PC-3 (cell line): ENCODE measurements around the gene CYB561D1.

ENCODE experiments used
- EZH2 ChIP-seq: fragments of 300-600 bp; sonication (generic); IDR thresholded peaks from one replicate; pipeline ENCODE4 v1.6.1; 2017; ENCODE audit warnings: antibody characterized with exemption, mild to moderate bottlenecking, low read length; ENCODE audit not compliant: unreplicated experiment
- TF ChIP-seq, protein P1 (sequence below): fragments of 300-600 bp; sonication (generic); conservative IDR thresholded peaks from 2 replicates; pipeline ENCODE4 v1.5.1; 2017; ENCODE audit warnings: antibody characterized with exemption, low read depth, mild to moderate bottlenecking, low read length

GRCh38 chr1:109478806-109479205 lies 15.1 kb upstream of the CYB561D1 start:
- TF ChIP-seq, protein P1, sequence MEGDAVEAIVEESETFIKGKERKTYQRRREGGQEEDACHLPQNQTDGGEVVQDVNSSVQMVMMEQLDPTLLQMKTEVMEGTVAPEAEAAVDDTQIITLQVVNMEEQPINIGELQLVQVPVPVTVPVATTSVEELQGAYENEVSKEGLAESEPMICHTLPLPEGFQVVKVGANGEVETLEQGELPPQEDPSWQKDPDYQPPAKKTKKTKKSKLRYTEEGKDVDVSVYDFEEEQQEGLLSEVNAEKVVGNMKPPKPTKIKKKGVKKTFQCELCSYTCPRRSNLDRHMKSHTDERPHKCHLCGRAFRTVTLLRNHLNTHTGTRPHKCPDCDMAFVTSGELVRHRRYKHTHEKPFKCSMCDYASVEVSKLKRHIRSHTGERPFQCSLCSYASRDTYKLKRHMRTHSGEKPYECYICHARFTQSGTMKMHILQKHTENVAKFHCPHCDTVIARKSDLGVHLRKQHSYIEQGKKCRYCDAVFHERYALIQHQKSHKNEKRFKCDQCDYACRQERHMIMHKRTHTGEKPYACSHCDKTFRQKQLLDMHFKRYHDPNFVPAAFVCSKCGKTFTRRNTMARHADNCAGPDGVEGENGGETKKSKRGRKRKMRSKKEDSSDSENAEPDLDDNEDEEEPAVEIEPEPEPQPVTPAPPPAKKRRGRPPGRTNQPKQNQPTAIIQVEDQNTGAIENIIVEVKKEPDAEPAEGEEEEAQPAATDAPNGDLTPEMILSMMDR, result no peak
- no peak for TF ChIP-seq EZH2
